NCI-H128 (cell line): Measurements from ENCODE around the gene EGFR.

ENCODE experiments used
- DNase-seq: peaks from one replicate; lab custom pipeline; 2025; ENCODE audit not compliant: unreplicated experiment; lab: John Stamatoyannopoulos, UW

The EGFR gene

DNA sequence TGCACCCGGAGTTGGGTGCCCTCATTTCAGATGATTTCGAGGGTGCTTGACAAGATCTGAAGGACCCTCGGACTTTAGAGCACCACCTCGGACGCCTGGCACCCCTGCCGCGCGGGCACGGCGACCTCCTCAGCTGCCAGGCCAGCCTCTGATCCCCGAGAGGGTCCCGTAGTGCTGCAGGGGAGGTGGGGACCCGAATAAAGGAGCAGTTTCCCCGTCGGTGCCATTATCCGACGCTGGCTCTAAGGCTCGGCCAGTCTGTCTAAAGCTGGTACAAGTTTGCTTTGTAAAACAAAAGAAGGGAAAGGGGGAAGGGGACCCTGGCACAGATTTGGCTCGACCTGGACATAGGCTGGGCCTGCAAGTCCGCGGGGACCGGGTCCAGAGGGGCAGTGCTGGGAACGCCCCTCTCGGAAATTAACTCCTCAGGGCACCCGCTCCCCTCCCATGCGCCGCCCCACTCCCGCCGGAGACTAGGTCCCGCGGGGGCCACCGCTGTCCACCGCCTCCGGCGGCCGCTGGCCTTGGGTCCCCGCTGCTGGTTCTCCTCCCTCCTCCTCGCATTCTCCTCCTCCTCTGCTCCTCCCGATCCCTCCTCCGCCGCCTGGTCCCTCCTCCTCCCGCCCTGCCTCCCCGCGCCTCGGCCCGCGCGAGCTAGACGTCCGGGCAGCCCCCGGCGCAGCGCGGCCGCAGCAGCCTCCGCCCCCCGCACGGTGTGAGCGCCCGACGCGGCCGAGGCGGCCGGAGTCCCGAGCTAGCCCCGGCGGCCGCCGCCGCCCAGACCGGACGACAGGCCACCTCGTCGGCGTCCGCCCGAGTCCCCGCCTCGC lies at the start of gene EGFR:
TSS of gene EGFR (plus strand) at position 657 of the 830 bp plus-strand sequence. CDS start 261 bp downstream, outside the sequence.
- DNase-seq = no peak

DNA sequence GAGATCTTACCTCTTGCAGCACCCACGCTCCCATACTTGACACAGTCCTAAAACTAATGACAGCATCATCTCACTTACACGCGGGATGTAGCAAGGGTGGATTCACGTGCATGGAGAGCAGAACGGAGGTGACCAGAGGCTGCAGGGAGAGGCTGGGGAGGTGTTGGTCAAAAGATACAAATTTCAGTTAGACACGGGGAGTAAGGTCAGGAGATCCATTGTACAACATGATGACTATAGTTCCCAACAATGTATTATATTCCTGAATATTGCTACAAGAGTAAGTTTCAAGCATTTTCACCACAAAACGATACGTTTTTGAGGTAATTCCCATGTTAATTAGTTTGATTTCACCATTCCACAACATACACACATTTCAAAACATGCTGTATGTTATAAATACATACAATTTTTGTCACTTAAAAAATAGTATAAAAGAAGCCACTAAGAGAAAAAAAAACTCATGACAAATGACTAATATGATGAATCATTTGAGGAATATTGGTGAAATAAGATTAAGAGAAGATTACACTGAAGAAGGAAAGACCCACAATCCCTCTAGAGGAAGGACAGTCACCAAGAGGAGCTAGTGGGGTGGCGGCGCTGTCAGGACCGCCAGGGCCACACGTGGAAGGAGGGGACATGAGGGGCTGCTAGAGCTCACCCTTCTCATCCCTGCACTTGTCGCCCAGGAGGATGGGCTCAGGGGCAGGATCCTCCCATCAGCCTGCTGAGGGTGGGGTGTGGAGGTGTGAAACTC lies 49.4 kb upstream of the EGFR start:
- DNase-seq = no peak

DNA sequence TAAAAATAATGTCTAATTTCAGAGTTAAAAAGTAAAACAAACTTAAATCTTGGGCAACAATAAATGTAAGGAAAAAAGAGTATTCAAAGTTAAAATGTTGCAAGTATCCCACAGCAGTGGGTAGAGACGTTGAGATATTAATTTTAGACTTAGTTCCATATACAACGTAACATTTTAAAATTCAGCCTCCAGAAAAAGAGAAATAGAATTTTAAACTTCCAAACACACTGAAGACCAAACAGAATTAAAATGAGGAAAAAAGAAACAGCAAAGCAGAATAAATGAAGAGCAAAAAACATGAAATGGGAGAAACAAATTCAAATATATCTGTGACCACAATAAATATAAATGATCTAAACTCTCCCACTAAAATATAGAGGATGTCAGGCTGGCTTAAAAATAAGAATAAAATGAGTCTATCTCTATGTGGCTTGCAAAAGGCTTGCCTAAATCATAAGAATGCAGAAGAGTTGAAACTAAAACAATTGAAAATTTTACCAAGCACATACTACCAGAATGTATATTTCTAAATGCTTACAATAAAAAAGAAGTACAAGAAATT lies 46.0 kb upstream of the EGFR start:
- DNase-seq = no peak

DNA sequence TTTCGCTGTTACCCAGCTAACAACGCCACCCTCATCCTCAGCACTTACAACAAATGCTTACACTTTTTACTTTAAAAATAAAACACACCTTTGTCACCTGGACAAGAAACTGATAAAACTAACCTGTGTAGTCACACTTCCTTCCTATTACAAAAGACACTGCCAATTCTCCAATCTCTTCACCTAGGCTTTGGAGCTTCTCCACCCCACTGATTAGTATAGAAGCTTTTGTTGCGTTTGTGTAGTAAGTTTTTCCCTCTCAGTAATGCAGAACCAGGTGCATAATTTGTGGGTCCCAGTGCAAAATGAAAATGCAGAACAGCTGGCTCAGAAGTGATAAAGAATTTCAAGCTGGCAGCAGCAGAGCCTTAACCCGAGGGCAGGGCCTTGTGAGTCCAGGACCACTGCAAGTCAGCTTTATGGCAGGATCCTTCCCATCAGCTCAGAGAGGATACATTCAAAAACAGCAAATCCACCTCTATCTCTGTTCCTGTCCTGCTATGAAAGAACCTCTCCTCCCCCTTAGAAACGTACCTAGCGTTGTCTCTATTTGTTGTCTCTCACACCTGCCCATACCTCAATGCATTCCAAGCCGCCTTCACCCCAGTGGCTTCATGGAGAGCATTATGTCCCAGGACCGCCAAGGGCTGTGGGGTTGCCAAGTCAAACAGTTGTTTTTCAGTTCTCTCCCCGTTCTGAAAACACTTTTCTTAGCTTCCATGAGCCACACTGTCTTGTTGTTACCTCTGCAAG lies 40.3 kb upstream of the EGFR start:
- no peak for DNase-seq

DNA sequence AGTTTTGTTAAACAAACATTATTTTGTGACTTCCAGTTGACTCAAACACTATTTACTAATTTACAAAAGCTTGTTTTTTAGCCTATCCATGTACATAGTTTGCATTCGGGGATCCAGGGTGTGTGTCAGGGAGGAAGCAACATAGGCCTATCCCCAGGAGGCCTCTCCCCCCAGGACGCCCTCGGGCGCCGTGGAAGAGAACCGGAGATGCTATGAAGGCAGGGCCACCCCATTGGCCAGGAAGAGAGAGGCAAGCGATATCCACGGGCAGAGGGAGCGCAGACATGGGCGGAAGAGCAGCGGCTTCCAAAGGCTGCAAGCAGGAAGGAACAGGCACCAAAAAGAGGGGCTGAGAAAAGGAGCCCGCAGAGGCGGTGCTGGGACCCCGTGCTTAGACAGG lies 38.3 kb upstream of the EGFR start:
- no peak for DNase-seq

DNA sequence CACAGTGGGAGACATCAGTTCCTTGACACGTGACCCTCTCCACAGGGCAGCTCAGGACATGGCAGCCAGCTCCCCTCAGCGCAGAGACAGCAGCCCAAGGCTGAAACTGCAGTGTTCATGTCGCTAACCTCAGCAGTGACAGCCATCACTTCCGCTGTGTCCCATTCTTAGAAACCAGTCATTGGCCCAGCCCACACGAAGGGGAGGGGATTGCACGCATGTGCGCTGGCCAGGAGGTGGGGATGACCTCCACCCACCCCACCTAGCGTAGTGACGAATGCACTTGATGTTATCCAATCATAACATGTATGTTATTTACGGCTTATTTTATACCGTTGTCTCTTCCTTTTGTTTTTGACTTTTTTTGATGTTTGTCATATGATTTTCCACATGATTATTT lies 36.9 kb upstream of the EGFR start:
- no peak for DNase-seq

DNA sequence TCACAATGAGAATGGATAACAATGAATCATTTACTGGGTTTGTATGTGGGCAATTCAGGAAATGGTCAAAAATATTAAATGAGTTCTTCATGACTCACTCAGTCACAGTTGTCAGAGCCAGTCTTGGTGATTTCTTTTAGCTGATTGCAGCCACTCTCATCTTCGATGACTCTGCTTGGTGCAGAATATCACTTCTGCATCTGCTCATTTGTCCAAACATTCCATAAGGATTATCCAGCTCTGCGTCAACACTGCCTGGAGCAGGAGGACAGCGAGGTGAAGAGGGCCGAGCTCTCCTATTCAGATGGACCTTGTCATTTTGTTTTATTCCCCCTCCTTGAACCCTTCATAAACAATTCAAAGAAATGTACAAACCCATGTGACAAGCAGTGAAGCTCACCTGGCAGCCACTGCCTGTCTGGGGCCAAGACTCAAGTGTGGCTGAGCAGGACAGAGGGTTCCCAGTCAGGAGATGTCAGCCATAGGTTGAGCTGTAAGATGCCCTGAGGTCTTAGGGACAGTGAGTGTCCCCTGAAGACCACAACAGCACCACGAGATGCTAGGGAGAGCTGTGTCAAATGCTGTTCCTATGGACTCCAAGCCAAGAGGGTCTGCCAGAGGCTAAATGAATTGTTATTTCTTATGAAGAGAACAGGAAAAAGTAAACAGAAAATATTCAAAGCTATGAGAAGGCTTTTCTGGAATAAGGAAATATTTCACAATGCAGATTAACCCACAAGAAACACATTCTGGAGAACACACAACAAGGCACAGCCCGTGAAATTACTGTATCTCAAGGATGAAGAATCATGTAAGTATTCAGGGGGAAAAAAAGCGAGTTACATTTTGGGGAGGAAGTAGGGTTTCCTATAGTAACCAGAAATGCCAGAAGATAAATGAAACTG lies 33.1 kb upstream of the EGFR start:
- no peak for DNase-seq

DNA sequence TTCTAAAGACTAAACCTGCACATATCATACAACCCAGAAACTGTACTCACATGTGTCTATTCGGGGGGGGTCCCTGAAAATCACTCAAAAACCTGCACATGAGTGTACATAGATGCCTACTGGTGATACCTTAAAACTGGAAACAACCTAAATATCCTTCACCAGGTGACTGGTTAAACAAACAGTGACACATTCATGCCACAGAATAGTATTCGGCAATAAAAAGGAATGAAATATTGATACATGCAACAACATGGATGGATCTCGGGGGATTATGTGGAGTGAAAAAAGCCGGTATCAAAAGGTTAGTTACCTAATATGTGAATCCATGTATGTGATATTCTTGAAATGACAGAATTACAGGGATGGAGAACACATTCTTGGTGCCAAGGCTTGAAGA lies 32.1 kb upstream of the EGFR start:
- no peak for DNase-seq

DNA sequence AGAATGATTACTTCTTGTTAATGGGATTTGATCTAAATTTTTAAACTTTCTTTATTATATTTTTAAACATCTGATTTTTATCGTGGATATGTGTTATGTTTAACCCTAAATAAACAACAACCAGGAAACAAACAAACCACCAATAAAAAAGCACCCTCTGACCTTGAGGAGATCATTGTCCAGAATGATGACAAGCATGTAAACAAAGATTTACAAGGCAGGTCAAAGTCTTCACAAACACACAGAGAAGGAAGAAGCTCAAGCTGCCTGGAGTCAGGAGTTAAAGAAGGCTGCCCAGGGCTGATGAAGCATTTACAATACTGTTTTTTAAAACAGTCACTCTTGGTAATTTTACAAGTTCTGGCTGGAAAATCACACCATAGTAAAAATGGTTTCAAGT lies 31.0 kb upstream of the EGFR start:
- DNase-seq = no peak

DNA sequence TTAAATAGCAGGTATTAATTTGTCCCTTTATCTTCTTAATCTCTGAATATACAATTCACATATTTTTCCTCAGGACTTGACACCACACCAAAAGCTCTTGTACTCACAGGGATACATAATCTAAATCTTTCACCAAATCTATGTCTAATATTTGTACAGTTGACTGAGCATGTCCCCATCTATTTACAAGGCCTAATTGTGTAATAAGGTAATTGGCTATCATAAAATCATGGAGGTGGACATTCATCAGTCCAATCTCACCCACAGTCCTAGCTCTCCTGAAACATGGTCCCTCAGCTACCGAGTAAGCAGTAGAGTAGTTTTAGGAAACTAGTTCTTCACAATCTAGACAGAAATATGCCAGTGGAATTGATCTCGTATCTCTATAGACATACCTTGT lies 30.3 kb upstream of the EGFR start:
- no peak for DNase-seq

DNA sequence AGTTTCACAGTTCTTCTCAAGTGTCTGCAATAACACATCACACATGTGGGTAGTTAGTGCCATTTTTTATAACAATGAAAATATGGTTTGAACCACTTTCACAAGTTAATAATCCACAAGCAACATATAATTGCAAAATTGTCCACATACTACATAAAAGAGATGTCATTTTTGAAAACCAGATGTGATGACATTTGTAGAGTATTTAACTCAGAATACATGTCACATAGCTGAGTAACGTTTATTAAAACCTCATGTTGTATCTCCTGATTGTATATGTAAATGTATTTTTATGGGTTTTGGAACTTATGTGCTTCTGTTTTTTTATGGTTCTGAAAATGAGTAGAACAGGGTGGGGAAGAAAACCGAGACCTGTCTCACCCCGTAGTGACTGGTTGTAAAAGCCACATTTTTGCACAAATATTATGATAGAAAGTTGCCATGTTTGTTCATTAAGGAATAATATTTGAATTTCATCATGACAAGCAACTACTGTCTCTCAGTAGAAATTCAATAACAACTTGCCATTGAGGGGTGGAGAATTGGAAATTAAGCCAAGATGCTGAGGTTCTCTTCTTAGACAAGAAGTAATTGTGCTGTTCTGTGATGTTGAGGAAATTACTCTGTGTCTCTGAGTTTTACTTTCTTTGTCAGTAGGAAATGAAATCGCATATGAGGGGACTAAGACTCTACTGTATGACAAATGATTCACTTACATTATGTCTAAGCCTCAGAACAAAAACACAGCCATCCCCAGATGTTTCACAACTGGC lies 29.2 kb upstream of the EGFR start:
- no peak for DNase-seq

DNA sequence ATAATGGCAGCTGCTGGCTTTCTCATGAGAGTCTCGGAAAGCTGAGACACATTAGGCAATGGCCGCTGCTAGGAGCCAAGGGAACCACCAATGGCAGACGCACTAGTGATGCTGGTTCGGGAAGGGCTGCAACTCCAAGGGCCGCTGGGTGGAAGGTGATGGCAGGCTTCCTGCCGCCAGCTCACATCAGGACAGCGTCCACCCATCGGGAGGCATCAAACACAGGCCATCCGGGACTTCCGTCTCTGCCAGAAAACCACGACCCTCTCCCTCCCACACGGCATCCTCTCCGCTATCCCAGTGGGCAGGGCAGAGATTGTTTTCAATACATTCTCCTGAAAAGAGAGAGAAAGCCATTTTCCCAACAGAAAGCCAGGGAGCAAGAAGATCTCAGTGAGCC lies 27.5 kb upstream of the EGFR start:
- DNase-seq = no peak

DNA sequence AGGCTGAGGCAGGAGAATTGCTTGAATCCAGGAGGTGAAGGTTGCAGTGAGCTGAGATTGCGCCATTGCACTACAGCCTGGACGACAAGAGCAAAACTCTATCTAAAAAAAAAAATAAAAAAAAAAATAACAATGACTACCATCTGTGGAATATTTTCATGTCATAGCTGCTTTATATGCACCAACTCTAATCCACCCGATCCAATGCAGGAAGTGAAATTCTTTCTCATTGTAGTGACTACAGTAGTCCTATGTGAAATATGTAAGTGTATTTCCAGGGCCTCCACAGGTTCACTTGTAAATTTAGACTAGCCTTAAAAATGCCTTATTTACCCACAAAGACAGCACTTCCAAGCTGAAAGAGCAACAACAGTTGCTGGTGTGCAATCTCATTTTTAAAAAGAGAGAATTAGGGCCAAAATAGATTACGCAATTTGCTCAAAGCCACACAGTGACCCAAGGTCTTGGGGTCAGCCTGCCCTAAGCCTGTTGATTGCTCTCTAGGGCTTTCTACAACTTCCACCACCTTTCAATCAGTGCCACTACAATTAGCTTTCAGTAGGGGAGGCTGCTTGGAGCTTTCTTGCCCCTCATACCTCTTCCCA lies 25.8 kb upstream of the EGFR start:
- DNase-seq = no peak

DNA sequence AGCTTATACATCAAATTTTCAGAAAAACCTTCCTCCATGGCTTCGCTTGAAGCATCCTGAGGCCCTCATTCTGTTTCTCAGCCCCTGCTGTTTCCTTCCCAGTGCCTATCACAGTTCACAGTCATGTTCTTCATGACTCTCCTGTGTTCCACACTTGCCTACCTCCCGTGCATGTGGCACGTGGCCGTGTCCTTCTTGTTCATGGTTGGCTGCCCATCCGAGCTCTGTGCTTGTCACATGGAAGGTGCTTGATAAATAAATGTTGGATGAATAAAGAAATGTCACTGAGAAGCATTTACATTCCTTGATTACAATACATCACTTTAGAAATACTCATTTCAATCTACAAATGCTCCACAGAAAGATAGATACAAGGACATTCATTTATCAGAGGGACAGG lies 23.7 kb upstream of the EGFR start:
- no peak for DNase-seq

DNA sequence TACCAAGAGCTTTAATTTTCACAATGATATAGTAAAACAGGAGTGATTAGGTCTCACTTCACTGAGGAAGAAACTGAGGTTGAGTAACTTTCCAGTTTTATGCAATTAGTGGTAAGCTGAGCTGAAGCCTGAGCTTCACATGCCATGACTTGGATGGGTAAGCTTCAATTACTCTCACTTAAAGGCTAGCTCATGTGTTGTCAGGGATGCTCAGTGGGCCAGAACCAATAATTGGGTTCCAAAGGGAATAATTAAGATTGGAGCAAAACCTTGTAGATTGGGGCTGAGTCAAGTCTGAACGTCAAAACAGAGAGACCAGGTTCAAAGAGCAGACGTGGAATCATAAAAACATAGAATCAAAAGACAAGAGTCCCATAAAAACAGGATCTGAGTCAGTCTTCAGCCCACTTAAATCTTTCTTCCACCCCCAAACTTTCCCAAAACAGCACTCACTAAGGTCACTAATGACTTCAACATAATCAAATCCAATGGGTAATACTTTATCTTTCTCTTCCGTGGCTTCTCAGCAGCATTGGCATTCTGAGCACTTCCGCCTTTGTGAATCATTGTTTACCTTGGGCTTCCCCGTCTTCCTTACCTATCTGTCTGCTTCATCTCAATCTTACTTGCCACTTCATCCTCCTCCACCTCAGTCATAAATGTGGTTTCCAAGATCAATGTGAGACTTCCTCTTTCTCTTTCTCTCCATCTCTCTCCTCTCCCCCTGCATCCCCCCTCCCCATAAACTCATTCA lies 23.0 kb upstream of the EGFR start:
- no peak for DNase-seq

DNA sequence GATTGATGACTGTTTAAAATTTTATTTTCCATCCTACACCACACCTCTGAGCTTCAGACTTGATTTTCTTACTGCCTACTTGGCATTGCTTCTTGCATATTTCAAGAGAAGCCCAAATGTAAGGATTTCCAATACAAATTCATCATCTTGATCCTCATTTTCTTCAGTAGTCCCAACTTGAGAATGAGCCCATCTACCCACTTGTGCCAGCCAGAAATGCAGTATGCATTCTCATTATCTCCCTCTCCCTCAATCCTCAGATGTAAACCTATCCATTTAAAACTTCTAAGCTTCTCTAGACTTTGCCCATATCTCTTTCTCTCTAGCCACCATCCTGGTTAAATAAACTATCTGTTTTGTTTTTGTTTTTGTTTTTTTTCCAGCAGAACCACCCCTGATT lies 22.4 kb upstream of the EGFR start:
- DNase-seq = no peak

DNA sequence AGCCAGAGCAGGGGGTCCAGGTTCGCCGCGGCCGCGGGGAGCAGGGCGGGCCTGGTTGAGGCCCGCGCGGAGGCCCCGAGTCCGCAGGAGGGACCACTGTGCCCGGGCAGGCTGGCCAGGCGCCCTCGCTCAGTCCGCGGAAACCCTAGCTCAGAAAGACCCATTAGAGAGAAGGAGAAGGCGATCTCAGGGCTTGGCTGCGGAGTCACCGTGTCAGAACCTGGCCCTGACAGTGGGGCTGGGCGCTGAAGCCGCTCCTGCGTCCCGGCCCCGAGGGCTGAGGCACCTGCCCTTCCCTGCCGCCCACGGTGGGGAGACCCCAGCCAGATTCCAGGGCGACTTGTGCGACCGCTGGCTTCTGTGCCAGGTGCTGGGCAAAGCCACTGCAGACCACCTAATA lies 14.2 kb upstream of the EGFR start:
- no peak for DNase-seq

DNA sequence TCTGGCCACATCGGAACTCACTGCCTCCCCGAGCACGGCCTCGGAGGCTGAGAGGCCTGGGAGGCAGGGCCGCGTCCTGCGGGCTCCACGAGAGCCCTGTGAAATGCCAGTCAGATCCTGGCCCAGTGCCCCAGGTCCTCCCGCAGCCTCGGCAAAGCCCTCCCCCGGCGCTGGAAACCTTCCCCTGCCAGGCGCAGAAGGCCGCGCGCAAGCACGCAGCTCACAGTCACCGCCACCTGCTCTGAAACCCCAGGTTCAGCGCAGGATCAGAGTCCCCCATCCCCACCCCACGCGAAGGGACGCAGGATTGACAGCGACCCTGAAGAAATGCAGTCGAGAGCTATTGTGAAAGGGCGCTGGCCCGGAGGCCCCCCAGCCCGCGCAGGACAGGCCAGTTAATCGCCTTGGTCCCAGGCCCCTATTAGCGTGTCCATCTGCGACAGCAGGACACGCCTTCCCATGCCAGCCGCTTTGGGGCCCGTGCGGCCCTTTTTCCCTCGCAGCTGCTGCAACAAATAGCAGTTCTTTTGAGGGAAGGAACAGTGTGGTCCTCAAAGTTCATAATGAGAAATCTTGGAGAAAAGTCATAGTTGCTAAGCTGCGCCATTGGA lies 13.5 kb upstream of the EGFR start:
- DNase-seq = no peak
